Caco-2 (cell line): ENCODE results near the gene CDC42EP2. TPM values are rescaled to one million over a fixed set of nuclear protein-coding genes. Genes with fewer than 3 reads are reported as not detected.
A peak's percentile ranks its signal among the peaks of the same experiment; 100 is the strongest.

Experiments
- BruUV-seq: library from RNA; stranded (reverse); fragments of 400-500 nt; replicated peaks from 2 replicates; lab custom pipeline; 2021; lab: Mats Ljungman, UMichigan
- CTCF ChIA-PET: fragments of 300-600 bp; sonication (Branson Sonifier 250); formaldehyde crosslinking; loops from one replicate; lab custom pipeline; 2022; ENCODE audit warnings: antibody characterized with exemption; lab: Charles Lee
- POLR2A ChIA-PET: fragments of 300-600 bp; sonication (Branson Sonifier 250); formaldehyde crosslinking; loops from one replicate; lab custom pipeline; 2022; ENCODE audit warnings: antibody characterized with exemption; lab: Charles Lee
- DNase-seq, 2 experiments: peaks; one replicate each; pipeline versions ENCODE4 v3.0.0 to v3.0.0-alpha.2; 2020 to 2022
- H3K27me3 ChIP-seq: replicated peaks from 2 replicates; pipeline ENCODE4 v1.6.0; 2011; ENCODE audit warnings: low read length; ENCODE audit not compliant: control insufficient read depth, insufficient read depth
- H3K36me3 ChIP-seq: 2 replicates; pipeline ENCODE4 v1.5.1; 2011; ENCODE audit warnings: low read length; ENCODE audit not compliant: control insufficient read depth, insufficient read depth
- H3K4me1 ChIP-seq: fragments of 250-450 bp; sonication (Bioruptor Pico); 2 replicates; pipeline ENCODE4 v1.5.1; 2020; ENCODE audit warnings: mild to moderate bottlenecking
- H3K4me3 ChIP-seq: 2 replicates; pipeline ENCODE4 v1.5.1; 2011; ENCODE audit warnings: low read depth, mild to moderate bottlenecking, control low read depth, low read length
- H3K9me3 ChIP-seq: fragments of 250-450 bp; sonication (Bioruptor Pico); 2 replicates; pipeline ENCODE4 v1.5.1; 2020; ENCODE audit warnings: mild to moderate bottlenecking, moderate library complexity
- H3K27ac Mint-ChIP-seq: one replicate; pipeline ENCODE4 v1.8.0; 2022; ENCODE audit warnings: mixed read lengths; ENCODE audit not compliant: unreplicated experiment
- H3K27me3 Mint-ChIP-seq: one replicate; pipeline ENCODE4 v1.8.0; 2022; ENCODE audit warnings: mixed read lengths; ENCODE audit not compliant: insufficient read depth, unreplicated experiment
- H3K36me3 Mint-ChIP-seq: one replicate; pipeline ENCODE4 v1.8.0; 2022; ENCODE audit warnings: mild to moderate bottlenecking, mixed read lengths; ENCODE audit not compliant: insufficient read depth, unreplicated experiment
- H3K4me1 Mint-ChIP-seq: one replicate; pipeline ENCODE4 v1.8.0; 2022; ENCODE audit warnings: low read depth, mixed read lengths; ENCODE audit not compliant: unreplicated experiment
- H3K4me3 Mint-ChIP-seq: one replicate; pipeline ENCODE4 v1.8.0; 2022; ENCODE audit warnings: mild to moderate bottlenecking, moderate library complexity, mixed read lengths; ENCODE audit not compliant: unreplicated experiment
- H3K9me3 Mint-ChIP-seq: one replicate; pipeline ENCODE4 v1.8.0; 2022; ENCODE audit warnings: mixed read lengths; ENCODE audit not compliant: unreplicated experiment
- CTCF ChIP-seq, 2 experiments: fragments of 200-600 bp in 1 of 2; IDR thresholded peaks; 1 replicate in 1 of 2; 2 replicates in 1 of 2; pipeline versions ENCODE4 v1.5.1 to v1.8.0; 2011 to 2022; ENCODE audit warnings: antibody characterized with exemption in 1 of 2, control low read depth in 1 of 2, inconsistent platforms in 1 of 2, low read depth in 1 of 2, low read length in 1 of 2, mild to moderate bottlenecking in 1 of 2, moderate library complexity in 1 of 2; ENCODE audit not compliant: insufficient read depth in 1 of 2, severe bottlenecking in 1 of 2, unreplicated experiment in 1 of 2
- intact Hi-C: fragments of 100-400 bp; cut with micrococcal nuclease; formaldehyde crosslinking; loops from one replicate; pipeline ENCODE4 v1.10.0; 2022; ENCODE audit not compliant: unreplicated experiment
- total RNA-seq: library from RNA; stranded (reverse); gene quantifications from 2 replicates; pipeline ENCODE4 v1.2.3, GENCODE V29; 2022

CDC42EP2 gene
- total RNA-seq, 1 experiment from 2014 or later, result 38.0 TPM

- no TSS peak for BruUV-seq
- peaks cover 48% of the 10 kb centered on the region for H3K36me3 Mint-ChIP-seq
- Histone ChIP-seq H3K36me3 (peaks cover 5% of the 10 kb centered on the region; the same call in 1 of the 2 replicates), H3K9me3 (no peaks in the 10 kb centered on the region), H3K4me3 (no peak overlapping the region), H3K4me1 (peaks cover 58% of the 10 kb centered on the region), H3K27me3 (no peaks in the 10 kb centered on the region)
- intact Hi-C loops, result loop anchor here (5.0 kb wide), 1 partner anchor 140 kb away; no protein-coding TSS in a partner anchor
- H3K9me3 Mint-ChIP-seq, result no peaks in the 10 kb centered on the region
- no peak for DNase-seq
- no peaks in the 10 kb centered on the region for H3K27me3 Mint-ChIP-seq
- H3K4me3 Mint-ChIP-seq, result peak overlapping the region; percentile 68
- TF ChIP-seq CTCF (IDR thresholded peaks at IDR 0.05; ENCODE audit: insufficient read depth in 1 of 2, low read depth in 1 of 2, low read length in 1 of 2, severe bottlenecking in 1 of 2, unreplicated experiment in 1 of 2), result no peak
- POLR2A ChIA-PET, result interaction anchor here (0.6 to 1.6 kb wide), 2 partner anchors 13 to 14 kb away, joined by 3 to 7 read pairs; no protein-coding TSS in a partner anchor
- CTCF ChIA-PET, result interaction anchor here (1.0 to 1.7 kb wide), 3 partner anchors 33 to 55 kb away, joined by 3 to 13 read pairs (median 4); partner anchors contain the start of genes CDC42EP2 and DPF2
- H3K4me1 Mint-ChIP-seq, result peaks cover 44% of the 10 kb centered on the region
- H3K27ac Mint-ChIP-seq, result peak overlapping the region; percentile 90
Measured at GRCh38 chr11:65277631-65278277, 36.9 kb upstream of the CDC42EP2 start.

- H3K27me3 Mint-ChIP-seq, result no peaks in the 10 kb centered on the region
- Histone ChIP-seq H3K4me3 (no peak overlapping the region), H3K4me1 (peaks cover 58% of the 10 kb centered on the region), H3K9me3 (no peaks in the 10 kb centered on the region), H3K27me3 (no peaks in the 10 kb centered on the region), H3K36me3 (peaks cover 5% of the 10 kb centered on the region; the same call in 1 of the 2 replicates)
- peak overlapping the region; percentile 90 for H3K27ac Mint-ChIP-seq
- H3K4me1 Mint-ChIP-seq, result peaks cover 44% of the 10 kb centered on the region
- H3K9me3 Mint-ChIP-seq, result no peaks in the 10 kb centered on the region
- POLR2A ChIA-PET, result interaction anchor here (0.8 to 1.6 kb wide), 2 partner anchors 14 to 18 kb away, joined by 3 to 7 read pairs; no protein-coding TSS in a partner anchor
- no peak for TF ChIP-seq CTCF (IDR thresholded peaks at IDR 0.05; ENCODE audit: insufficient read depth in 1 of 2, low read depth in 1 of 2, low read length in 1 of 2, severe bottlenecking in 1 of 2, unreplicated experiment in 1 of 2)
- CTCF ChIA-PET, result interaction anchor here (1.3 to 1.7 kb wide), 2 partner anchors 36 to 55 kb away, joined by 4 to 13 read pairs; partner anchors contain the start of genes CDC42EP2 and DPF2
- BruUV-seq, result no TSS peak
- DNase-seq, result no peak
- H3K4me3 Mint-ChIP-seq, result peak overlapping the region; percentile 68
- intact Hi-C loops, result loop anchor here (5.0 kb wide), 1 partner anchor 139 kb away; no protein-coding TSS in a partner anchor
- peaks cover 51% of the 10 kb centered on the region for H3K36me3 Mint-ChIP-seq
Measured at GRCh38 chr11:65278356-65278755, 36.3 kb upstream of the CDC42EP2 start.

- Histone ChIP-seq H3K4me3 (no peak overlapping the region), H3K36me3 (peaks cover 5% of the 10 kb centered on the region; the same call in 1 of the 2 replicates), H3K4me1 (peaks cover 58% of the 10 kb centered on the region), H3K9me3 (no peaks in the 10 kb centered on the region), H3K27me3 (no peaks in the 10 kb centered on the region)
- intact Hi-C loops, result loop anchor here (5.0 kb wide), 1 partner anchor 138 kb away; no protein-coding TSS in a partner anchor
- H3K36me3 Mint-ChIP-seq, result peaks cover 58% of the 10 kb centered on the region
- no peaks in the 10 kb centered on the region for H3K9me3 Mint-ChIP-seq
- peak overlapping the region; percentile 90 for H3K27ac Mint-ChIP-seq
- no peak for DNase-seq
- H3K4me3 Mint-ChIP-seq, result peak overlapping the region; percentile 26
- CTCF ChIA-PET, result interaction anchor here (0.6 to 1.7 kb wide), 4 partner anchors 9 to 54 kb away, joined by 3 to 13 read pairs (median 4); partner anchors contain the start of genes CDC42EP2 and DPF2
- TF ChIP-seq CTCF (IDR thresholded peaks at IDR 0.05; ENCODE audit: insufficient read depth in 1 of 2, low read depth in 1 of 2, low read length in 1 of 2, severe bottlenecking in 1 of 2, unreplicated experiment in 1 of 2), result no peak
- POLR2A ChIA-PET, result interaction anchor here (0.6 to 2.2 kb wide), 4 partner anchors 13 to 231 kb away, joined by 3 to 10 read pairs (median 6); no protein-coding TSS in a partner anchor
- BruUV-seq, result no TSS peak
- H3K4me1 Mint-ChIP-seq, result peaks cover 44% of the 10 kb centered on the region
- H3K27me3 Mint-ChIP-seq, result no peaks in the 10 kb centered on the region
Measured at GRCh38 chr11:65279279-65279678, 35.4 kb upstream of the CDC42EP2 start.
